Activated CD4-positive, alpha-beta T cell treated with anti-CD3 and anti-CD28 coated beads for 24 hours (primary cell): ENCODE data around the gene FBXO2.
"Not testable (repeated sequence)": the region's sequence is repeated elsewhere in the genome, so short reads cannot be mapped to it uniquely, and the experiment has no call there.

Experiments
- DNase-seq, 2 donors: peaks; one replicate each; pipeline ENCODE4 v3.0.0-alpha.2; 2020; ENCODE audit warnings: low read depth in 2 of 2

Gene FBXO2

GRCh38 chr1:11629184-11630016, 24.8 kb downstream of the FBXO2 start:
- DNase-seq: no peak

GRCh38 chr1:11628767-11629166, 25.5 kb downstream of the FBXO2 start:
- no peak for DNase-seq

- DNase-seq: no peak
Observed at GRCh38 chr1:11626551-11626950, 27.7 kb downstream of the FBXO2 start.

- DNase-seq: no peak
Observed at GRCh38 chr1:11623702-11624101, 30.5 kb downstream of the FBXO2 start.

GRCh38 chr1:11622398-11622797, 31.8 kb downstream of the FBXO2 start:
- no peak for DNase-seq

GRCh38 chr1:11620924-11621323, 33.3 kb downstream of the FBXO2 start:
- DNase-seq: no peak

- DNase-seq: no peak
Observed at GRCh38 chr1:11620405-11620804, 33.8 kb downstream of the FBXO2 start.

- no peak for DNase-seq
Observed at GRCh38 chr1:11617741-11618140, 36.5 kb downstream of the FBXO2 start.

GRCh38 chr1:11617314-11617713, 36.9 kb downstream of the FBXO2 start:
- no peak for DNase-seq

GRCh38 chr1:11616766-11617165, 37.5 kb downstream of the FBXO2 start:
- DNase-seq: no peak

GRCh38 chr1:11615090-11615489, 39.1 kb downstream of the FBXO2 start:
- no peak for DNase-seq

- DNase-seq: no peak
Observed at GRCh38 chr1:11613347-11613746, 40.9 kb downstream of the FBXO2 start.

GRCh38 chr1:11611638-11612327, 42.4 kb downstream of the FBXO2 start:
- DNase-seq: no peak

- DNase-seq: no peak
Observed at GRCh38 chr1:11610629-11611180, 43.5 kb downstream of the FBXO2 start.

- DNase-seq: not testable (repeated sequence)
Observed at GRCh38 chr1:11609378-11609777, 44.9 kb downstream of the FBXO2 start.

GRCh38 chr1:11608596-11609130, 45.6 kb downstream of the FBXO2 start:
- not testable (repeated sequence) for DNase-seq

GRCh38 chr1:11606775-11607174, 47.5 kb downstream of the FBXO2 start:
- DNase-seq: no peak

GRCh38 chr1:11602981-11603380, 51.2 kb downstream of the FBXO2 start:
- no peak for DNase-seq

GRCh38 chr1:11602424-11602823, 51.8 kb downstream of the FBXO2 start:
- no peak for DNase-seq

GRCh38 chr1:11600836-11601235, 53.4 kb downstream of the FBXO2 start:
- DNase-seq: no peak

- no peak for DNase-seq
Observed at GRCh38 chr1:11599891-11600576, 54.2 kb downstream of the FBXO2 start.

GRCh38 chr1:11598461-11598860, 55.8 kb downstream of the FBXO2 start:
- no peak for DNase-seq
